ENCODE measurements around the gene C2orf49.

- TF ChIP-seq SUZ12 (IDR thresholded peaks at IDR 0.05) (no peak), NFRKB (IDR thresholded peaks at IDR 0.05) (no peak), BHLHE40 (IDR thresholded peaks at IDR 0.05; ENCODE audit: borderline replicate concordance) (no peak), FOXM1 (IDR thresholded peaks at IDR 0.05; ENCODE audit: borderline replicate concordance) (no peak), SP1 (IDR thresholded peaks at IDR 0.05) (no peak)
Measured at GRCh38 chr2:105297216-105297615, 40.1 kb upstream of the C2orf49 start.

Data from HEK293T (cell line).